ENCODE results near the gene EEPD1. TPM values are rescaled to one million over a fixed set of nuclear protein-coding genes. Genes with fewer than 3 reads are reported as not detected.
"Not testable (repeated sequence)": the region's sequence is repeated elsewhere in the genome, so short reads cannot be mapped to it uniquely, and the experiment has no call there.

EEPD1 gene
- total RNA-seq, 2 experiments from 2014 or later = 11.9 to 13.8 TPM

DNA sequence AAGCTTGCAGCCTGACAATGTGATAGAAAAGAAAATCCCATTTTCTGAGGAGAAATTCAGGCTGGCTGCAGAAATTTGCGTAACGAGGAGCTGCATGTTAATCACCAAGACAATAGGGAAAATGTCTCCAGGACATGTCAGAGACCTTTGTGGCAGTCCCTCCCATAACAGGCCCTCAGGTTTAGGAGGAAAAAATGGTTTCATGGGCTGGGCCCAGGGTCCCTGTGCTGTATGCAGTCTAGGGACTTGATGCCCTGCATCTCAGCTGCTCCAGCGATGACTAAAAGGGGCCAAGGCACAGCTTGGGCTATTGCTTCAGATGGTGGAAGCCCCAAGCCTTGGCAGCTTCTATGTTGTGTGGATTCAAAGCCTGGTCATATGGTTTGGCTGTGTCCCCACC, 168.2 kb downstream of the EEPD1 start:
- H3K27me3 Mint-ChIP-seq; H3K27ac Mint-ChIP-seq; H3K4me3 Mint-ChIP-seq; H3K4me1 Mint-ChIP-seq; H3K36me3 Mint-ChIP-seq (ENCODE audit: low read depth); DNase-seq; POLR2A ChIA-PET; H3K9me3 Mint-ChIP-seq: not testable (repeated sequence)
- CTCF ChIA-PET = interaction anchor here (2.1 kb wide), 1 partner anchor 45 kb away, joined by 5 read pairs; a partner anchor contains a TSS

DNA sequence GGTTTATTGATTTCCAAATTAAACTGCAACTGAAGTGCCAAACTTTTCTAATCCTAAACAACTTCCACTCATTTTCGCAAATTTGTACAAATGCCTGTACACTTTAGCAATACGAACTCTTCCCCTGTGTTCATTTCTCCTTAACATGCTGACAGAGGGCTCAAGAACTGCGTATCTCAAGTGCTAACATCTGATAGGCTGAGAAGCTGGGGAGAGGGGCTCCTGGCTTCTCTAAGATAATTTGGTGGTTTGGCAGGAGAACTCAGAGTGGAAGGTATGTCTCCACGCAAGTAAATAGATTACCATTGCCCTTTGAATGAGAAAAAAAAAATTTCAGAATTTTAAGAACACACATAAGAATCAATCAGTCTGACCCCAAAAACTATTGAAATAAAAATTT, 183.3 kb downstream of the EEPD1 start:
- peaks cover 6% of the 10 kb centered on the region for H3K27me3 Mint-ChIP-seq
- no peak for DNase-seq
- H3K4me1 Mint-ChIP-seq = no peaks in the 10 kb centered on the region
- ChIA-PET POLR2A (no interaction called here), CTCF (no interaction called here)
- peaks cover 2% of the 10 kb centered on the region for H3K9me3 Mint-ChIP-seq
- H3K27ac Mint-ChIP-seq = no peak overlapping the region
- no peaks in the 10 kb centered on the region for H3K36me3 Mint-ChIP-seq (ENCODE audit: low read depth)
- H3K4me3 Mint-ChIP-seq = no peak overlapping the region

DNA sequence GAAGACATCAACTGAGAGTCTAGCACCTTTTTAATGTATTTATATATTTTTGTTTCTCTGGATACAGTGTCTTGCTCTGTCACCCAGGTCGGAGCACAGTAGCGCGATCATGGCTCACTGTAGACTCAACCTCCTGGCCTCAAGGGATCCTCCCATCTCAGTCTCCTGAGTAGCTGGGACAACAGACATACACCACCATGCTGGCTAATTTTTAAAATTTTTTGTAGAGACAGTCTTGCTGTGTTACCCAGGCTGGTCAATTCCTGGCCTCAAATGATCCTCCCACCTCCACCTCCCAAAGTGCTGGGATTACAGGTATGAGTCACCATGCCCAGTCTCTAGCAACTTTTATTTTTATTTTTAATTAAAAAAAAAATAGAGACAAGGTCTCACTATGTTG, 185.2 kb downstream of the EEPD1 start:
- peaks cover 1% of the 10 kb centered on the region for H3K27me3 Mint-ChIP-seq
- no peaks in the 10 kb centered on the region for H3K36me3 Mint-ChIP-seq (ENCODE audit: low read depth)
- H3K9me3 Mint-ChIP-seq = no peaks in the 10 kb centered on the region
- ChIA-PET POLR2A (no interaction called here), CTCF (no interaction called here)
- DNase-seq = no peak
- no peak overlapping the region for H3K4me3 Mint-ChIP-seq
- H3K4me1 Mint-ChIP-seq = no peaks in the 10 kb centered on the region
- H3K27ac Mint-ChIP-seq = no peak overlapping the region

DNA sequence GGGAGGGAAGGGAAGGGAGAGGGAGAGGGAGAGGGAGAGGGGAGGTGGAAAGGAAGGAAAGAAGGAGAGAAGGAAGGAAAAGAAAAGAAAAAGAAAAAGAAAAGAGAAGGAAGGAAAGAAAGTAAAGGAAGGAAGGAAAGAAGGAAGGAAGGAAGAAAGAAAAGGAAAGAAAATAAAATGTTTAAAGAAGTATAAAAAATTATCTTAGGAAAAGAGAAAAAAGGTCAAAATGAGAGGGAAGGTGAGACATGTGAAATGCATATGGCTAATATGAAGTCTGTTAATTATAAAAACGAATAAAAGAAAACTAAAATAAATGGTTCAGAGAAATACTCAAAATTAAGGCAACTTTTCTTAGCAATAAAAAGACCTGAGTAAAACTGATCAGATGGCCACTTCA, 190.5 kb downstream of the EEPD1 start:
- Mint-ChIP-seq H3K4me3 (no peak overlapping the region), H3K36me3 (ENCODE audit: low read depth) (no peaks in the 10 kb centered on the region), H3K9me3 (no peaks in the 10 kb centered on the region), H3K27me3 (peaks cover 10% of the 10 kb centered on the region), H3K4me1 (no peaks in the 10 kb centered on the region), H3K27ac (no peak overlapping the region)
- DNase-seq = no peak
- ChIA-PET POLR2A (no interaction called here), CTCF (no interaction called here)

DNA sequence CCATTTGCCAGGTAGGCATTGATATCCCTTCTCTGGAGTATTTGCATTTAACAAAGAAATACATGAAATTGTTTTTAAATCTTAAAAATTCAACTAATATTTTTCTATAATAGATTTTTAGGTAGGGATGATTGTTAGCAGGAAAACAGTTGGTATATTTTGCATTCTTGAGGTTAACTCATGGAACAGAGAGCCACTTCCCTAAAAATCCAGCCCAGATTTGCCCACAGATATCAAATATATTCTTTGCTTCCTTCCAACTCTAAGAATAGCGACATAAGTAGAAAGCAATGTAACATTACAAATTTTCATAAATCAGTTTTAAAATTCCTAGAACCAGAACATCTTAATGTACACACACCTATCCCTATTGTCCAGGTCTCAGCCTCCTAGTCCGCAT, 191.6 kb downstream of the EEPD1 start:
- no peak overlapping the region for H3K4me3 Mint-ChIP-seq
- no peaks in the 10 kb centered on the region for H3K9me3 Mint-ChIP-seq
- CTCF ChIA-PET = no interaction called here

DNA sequence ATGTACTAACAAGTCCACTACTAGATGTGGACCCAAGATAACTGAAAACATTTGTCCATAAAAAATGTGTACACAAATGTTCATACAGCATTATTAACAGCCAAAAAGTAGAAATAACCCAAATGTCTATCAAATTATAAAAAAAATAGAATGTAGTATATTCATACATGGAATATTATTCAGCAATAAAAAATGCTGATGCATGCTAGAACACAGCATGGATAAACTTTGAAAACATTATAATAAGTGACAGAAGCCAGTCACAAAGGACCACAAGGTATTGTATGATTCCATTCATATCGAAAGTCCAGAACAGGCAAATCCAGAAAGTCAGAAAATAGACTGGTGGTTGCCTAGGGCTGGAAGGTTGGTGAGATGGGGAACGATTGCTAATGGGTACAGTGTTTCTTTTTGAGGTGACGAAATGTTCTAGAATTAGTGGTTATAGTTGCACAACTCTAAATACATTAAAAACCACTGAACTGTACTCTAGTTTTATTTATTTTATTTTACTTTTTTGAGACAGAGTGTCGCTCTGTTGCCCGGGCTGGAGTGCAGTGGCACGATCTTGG, 193.3 kb downstream of the EEPD1 start:
- Mint-ChIP-seq H3K27ac (no peak overlapping the region), H3K36me3 (ENCODE audit: low read depth) (no peaks in the 10 kb centered on the region), H3K4me1 (no peaks in the 10 kb centered on the region), H3K4me3 (no peak overlapping the region), H3K9me3 (no peaks in the 10 kb centered on the region), H3K27me3 (peaks cover 15% of the 10 kb centered on the region)
- no peak for DNase-seq
- CTCF ChIA-PET = no interaction called here
- POLR2A ChIA-PET = no interaction called here

More for the DNA sequence above, 191.6 kb downstream of the EEPD1 start:
- Mint-ChIP-seq H3K4me1 (no peaks in the 10 kb centered on the region), H3K27ac (no peak overlapping the region), H3K27me3 (peaks cover 13% of the 10 kb centered on the region), H3K36me3 (ENCODE audit: low read depth) (no peaks in the 10 kb centered on the region)
- DNase-seq = no peak
- POLR2A ChIA-PET = no interaction called here

DNA sequence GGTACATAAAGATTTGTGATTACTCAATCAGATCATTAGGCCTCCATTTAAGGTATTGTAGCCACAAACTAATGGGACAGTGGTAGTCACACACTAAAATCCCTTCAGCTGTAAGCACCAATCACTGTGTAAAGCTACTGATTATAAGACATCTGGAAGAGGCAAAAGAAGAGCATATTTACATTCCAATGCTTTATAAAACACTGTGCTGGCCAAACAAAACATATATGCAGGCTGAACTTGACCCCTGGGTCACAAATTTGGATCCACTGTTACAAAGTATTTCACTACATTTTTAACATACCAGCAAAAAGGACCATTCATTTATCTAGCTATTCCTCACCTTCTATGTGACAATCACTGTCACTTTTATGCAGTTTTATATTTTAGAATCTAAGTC, 195.2 kb downstream of the EEPD1 start:
- H3K36me3 Mint-ChIP-seq (ENCODE audit: low read depth) = no peaks in the 10 kb centered on the region
- H3K4me1 Mint-ChIP-seq = no peaks in the 10 kb centered on the region
- no peak overlapping the region for H3K4me3 Mint-ChIP-seq
- H3K9me3 Mint-ChIP-seq = no peaks in the 10 kb centered on the region
- ChIA-PET CTCF (interaction anchor here (0.6 to 1.0 kb wide), 3 partner anchors 30 to 427 kb away, joined by 3 read pairs; no protein-coding TSS in a partner anchor), POLR2A (no interaction called here)
- peaks cover 15% of the 10 kb centered on the region for H3K27me3 Mint-ChIP-seq
- DNase-seq = no peak
- H3K27ac Mint-ChIP-seq = no peak overlapping the region

DNA sequence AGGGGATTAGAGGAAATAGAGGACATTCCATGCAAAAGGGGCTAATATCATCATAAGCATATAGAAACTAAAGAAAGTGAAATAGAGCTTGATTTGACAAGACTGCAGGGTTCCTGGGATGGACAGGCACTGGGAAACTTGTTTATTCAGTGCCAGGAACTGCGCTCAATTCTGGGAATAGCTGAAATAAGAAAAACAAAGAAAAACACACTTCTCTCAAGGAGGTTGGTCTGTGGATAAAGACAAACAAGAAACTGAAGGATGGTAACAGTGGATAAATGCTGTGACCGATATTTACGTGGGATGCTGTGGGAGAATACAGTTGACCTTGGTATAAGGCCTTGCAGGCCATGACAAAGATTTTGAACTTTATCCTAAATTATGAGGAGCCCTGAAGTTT, 195.7 kb downstream of the EEPD1 start:
- ChIA-PET POLR2A (no interaction called here), CTCF (interaction anchor here (1.0 kb wide), 1 partner anchor 137 kb away, joined by 3 read pairs; no protein-coding TSS in a partner anchor)
- Mint-ChIP-seq H3K9me3 (no peaks in the 10 kb centered on the region), H3K27ac (no peak overlapping the region), H3K27me3 (peaks cover 15% of the 10 kb centered on the region), H3K36me3 (ENCODE audit: low read depth) (no peaks in the 10 kb centered on the region), H3K4me3 (no peak overlapping the region), H3K4me1 (no peaks in the 10 kb centered on the region)
- DNase-seq = no peak

DNA sequence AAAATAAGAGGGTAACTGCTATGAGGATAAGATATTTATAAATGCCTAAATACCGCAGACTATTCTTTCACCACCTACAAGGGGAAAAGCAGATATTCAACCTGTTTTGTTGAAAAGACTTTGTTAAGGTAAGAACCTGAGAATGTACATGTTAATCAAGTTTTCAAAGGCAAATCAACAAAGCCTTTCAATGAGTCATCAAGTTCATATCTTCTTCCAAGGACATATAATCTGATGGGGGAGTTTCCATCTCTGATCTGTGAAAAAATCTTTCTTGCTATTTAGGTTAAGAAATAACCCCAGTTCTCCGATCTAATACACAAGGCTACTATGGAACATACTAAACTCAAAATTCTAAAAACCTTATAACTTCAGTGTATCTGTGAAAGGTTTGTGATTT, 196.6 kb downstream of the EEPD1 start:
- ChIA-PET POLR2A (no interaction called here), CTCF (no interaction called here)
- Mint-ChIP-seq H3K4me3 (no peak overlapping the region), H3K27me3 (peaks cover 14% of the 10 kb centered on the region), H3K9me3 (no peaks in the 10 kb centered on the region), H3K4me1 (no peaks in the 10 kb centered on the region), H3K27ac (no peak overlapping the region), H3K36me3 (ENCODE audit: low read depth) (no peaks in the 10 kb centered on the region)
- no peak for DNase-seq

Other genes starting within 250 kb of the EEPD1 start
- 100 to 1,000 TPM in 1 of 2 experiments, 10 to 100 TPM in 1; 87.9 to 100 TPM for gene ANLN, start 236.6 kb downstream of the EEPD1 start, total RNA-seq